NCI-H146 (cell line): Measurements from ENCODE around the gene CALM1.

Experiments
- DNase-seq: peaks from one replicate; lab custom pipeline; 2025; lab: John Stamatoyannopoulos, UW

Gene CALM1

GRCh38 chr14:90396341-90397339, at the start of gene CALM1:
Gene CALM1 (plus strand): TSS chr14:90397029. CDS start chr14:90397231, 202 bp downstream.
- peak; percentile 95 for DNase-seq

- DNase-seq = no peak
Measured at GRCh38 chr14:90348270-90348669, 48.6 kb upstream of the CALM1 start.

GRCh38 chr14:90349739-90350138, 47.1 kb upstream of the CALM1 start:
- DNase-seq = no peak

GRCh38 chr14:90354551-90355298, 42.1 kb upstream of the CALM1 start:
- DNase-seq = no peak

GRCh38 chr14:90355540-90356518, 41.0 kb upstream of the CALM1 start:
- DNase-seq = peak; percentile 21

GRCh38 chr14:90356925-90357324, 39.9 kb upstream of the CALM1 start:
- DNase-seq = no peak

- no peak for DNase-seq
Measured at GRCh38 chr14:90358359-90358758, 38.5 kb upstream of the CALM1 start.

- no peak for DNase-seq
Measured at GRCh38 chr14:90361865-90362557, 34.8 kb upstream of the CALM1 start.

- no peak for DNase-seq
Measured at GRCh38 chr14:90362558-90362896, 34.3 kb upstream of the CALM1 start.

GRCh38 chr14:90368946-90369721, 27.7 kb upstream of the CALM1 start:
- peak; percentile 17 for DNase-seq

- no peak for DNase-seq
Measured at GRCh38 chr14:90373887-90374286, 22.9 kb upstream of the CALM1 start.

GRCh38 chr14:90374813-90375212, 22.0 kb upstream of the CALM1 start:
- DNase-seq = no peak

- peak; percentile 63 for DNase-seq
Measured at GRCh38 chr14:90375934-90376333, 20.9 kb upstream of the CALM1 start.

- DNase-seq = no peak
Measured at GRCh38 chr14:90378249-90378648, 18.6 kb upstream of the CALM1 start.

- no peak for DNase-seq
Measured at GRCh38 chr14:90379106-90379505, 17.7 kb upstream of the CALM1 start.

- peak; percentile 53 for DNase-seq
Measured at GRCh38 chr14:90381011-90381786, 15.6 kb upstream of the CALM1 start.

- peak; percentile 92 for DNase-seq
Measured at GRCh38 chr14:90381999-90382451, 14.8 kb upstream of the CALM1 start.

GRCh38 chr14:90382491-90383125, 14.2 kb upstream of the CALM1 start:
- peak; percentile 83 for DNase-seq
